ENCODE data around the gene FAF1. TPM values are rescaled to one million over a fixed set of nuclear protein-coding genes. Genes with fewer than 3 reads are reported as not detected.

FAF1 gene
- total RNA-seq, 2 experiments from 2014 or later = 42.3 to 114 TPM

DNA sequence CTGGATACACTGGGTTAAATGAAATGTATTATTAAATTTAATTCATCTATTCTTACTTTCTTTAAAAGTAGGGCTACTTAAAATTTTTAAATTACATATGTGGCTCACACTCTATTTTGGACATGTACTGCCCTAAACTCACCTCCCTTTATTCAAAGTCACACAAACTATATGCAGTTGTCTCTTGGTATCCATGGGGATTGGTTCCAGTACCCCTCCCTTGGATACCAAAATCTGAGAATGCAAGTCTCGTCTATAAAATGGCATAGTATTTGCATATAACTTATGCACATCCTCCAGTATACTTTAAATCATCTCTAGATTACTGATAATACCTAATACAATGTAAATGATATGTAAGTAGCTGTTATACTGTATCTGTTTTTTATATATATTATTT, 57.6 kb downstream of the FAF1 start:
- peaks cover 3% of the 10 kb centered on the region; the same call in 1 of the 2 replicates for H4K20me1 ChIP-seq (ENCODE audit: insufficient read depth, low read length)
- no TSS peak for BruUV-seq (replicated peaks)
- no peak overlapping the region for H2AFZ ChIP-seq (ENCODE audit: low read length)
- CTCF ChIA-PET (ENCODE audit: unreplicated experiment) = no interaction called here
- no peak overlapping the region for H3K27ac ChIP-seq (ENCODE audit: low read depth, low read length, poor library complexity, severe bottlenecking)
- DNase-seq (ENCODE audit: low spot score) = no peak
- intact Hi-C loops (cut with micrococcal nuclease; ENCODE audit: unreplicated experiment) = no loop called here
- POLR2A ChIA-PET = no interaction called here
- no peaks in the 10 kb centered on the region for H3K9me2 ChIP-seq (ENCODE audit: insufficient read depth, low read length)
- H3K79me2 ChIP-seq (ENCODE audit: insufficient read depth, low read depth, low read length) = peaks cover 51% of the 10 kb centered on the region; the same call in 1 of the 2 replicates
- H3K36me3 ChIP-seq (ENCODE audit: insufficient read depth, low read length) = no peaks in the 10 kb centered on the region
- H3K4me3 ChIP-seq (ENCODE audit: low read depth, low read length, poor library complexity, severe bottlenecking) = no peak overlapping the region
- TF ChIP-seq, protein P1, sequence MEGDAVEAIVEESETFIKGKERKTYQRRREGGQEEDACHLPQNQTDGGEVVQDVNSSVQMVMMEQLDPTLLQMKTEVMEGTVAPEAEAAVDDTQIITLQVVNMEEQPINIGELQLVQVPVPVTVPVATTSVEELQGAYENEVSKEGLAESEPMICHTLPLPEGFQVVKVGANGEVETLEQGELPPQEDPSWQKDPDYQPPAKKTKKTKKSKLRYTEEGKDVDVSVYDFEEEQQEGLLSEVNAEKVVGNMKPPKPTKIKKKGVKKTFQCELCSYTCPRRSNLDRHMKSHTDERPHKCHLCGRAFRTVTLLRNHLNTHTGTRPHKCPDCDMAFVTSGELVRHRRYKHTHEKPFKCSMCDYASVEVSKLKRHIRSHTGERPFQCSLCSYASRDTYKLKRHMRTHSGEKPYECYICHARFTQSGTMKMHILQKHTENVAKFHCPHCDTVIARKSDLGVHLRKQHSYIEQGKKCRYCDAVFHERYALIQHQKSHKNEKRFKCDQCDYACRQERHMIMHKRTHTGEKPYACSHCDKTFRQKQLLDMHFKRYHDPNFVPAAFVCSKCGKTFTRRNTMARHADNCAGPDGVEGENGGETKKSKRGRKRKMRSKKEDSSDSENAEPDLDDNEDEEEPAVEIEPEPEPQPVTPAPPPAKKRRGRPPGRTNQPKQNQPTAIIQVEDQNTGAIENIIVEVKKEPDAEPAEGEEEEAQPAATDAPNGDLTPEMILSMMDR (conservative IDR thresholded peaks at IDR 0.05; ENCODE audit: low read length) = no peak
- no peak for TF ChIP-seq EZH2phosphoT487 (IDR thresholded peaks at IDR 0.05; ENCODE audit: borderline replicate concordance, low read depth, low read length)
- no peaks in the 10 kb centered on the region for H3K4me1 ChIP-seq (ENCODE audit: insufficient read depth, low read length, poor library complexity, severe bottlenecking)
- H3K4me2 ChIP-seq (ENCODE audit: low read length) = no peak overlapping the region
- H3K9me3 ChIP-seq (ENCODE audit: low read length) = no peaks in the 10 kb centered on the region

DNA sequence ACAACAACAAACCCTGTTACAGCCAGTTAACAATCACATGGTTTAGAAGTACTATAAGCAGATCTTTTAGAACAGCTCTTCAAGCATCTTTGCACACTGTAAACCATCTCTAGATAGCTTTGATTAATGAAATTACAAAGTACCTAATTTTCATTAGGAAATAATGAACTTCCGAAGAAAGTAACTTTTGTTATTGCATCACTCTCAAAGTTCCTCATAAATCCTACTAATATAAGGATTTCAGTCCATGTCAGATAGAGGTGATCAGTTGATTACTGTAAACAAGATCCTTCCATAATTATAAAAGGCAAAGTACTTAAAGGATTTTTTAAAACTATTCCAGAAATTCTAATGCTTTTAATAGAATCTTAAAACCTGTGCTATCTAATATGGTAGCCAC, 58.2 kb downstream of the FAF1 start:
- no peak overlapping the region for H2AFZ ChIP-seq (ENCODE audit: low read length)
- no peaks in the 10 kb centered on the region for H3K9me2 ChIP-seq (ENCODE audit: insufficient read depth, low read length)
- H4K20me1 ChIP-seq (ENCODE audit: insufficient read depth, low read length) = peaks cover 3% of the 10 kb centered on the region; the same call in 1 of the 2 replicates
- H3K9me3 ChIP-seq (ENCODE audit: low read length) = no peaks in the 10 kb centered on the region
- H3K4me2 ChIP-seq (ENCODE audit: low read length) = no peak overlapping the region
- H3K79me2 ChIP-seq (ENCODE audit: insufficient read depth, low read depth, low read length) = peaks cover 56% of the 10 kb centered on the region; the same call in 1 of the 2 replicates
- ChIA-PET CTCF (ENCODE audit: unreplicated experiment) (no interaction called here), POLR2A (no interaction called here)
- no peak for DNase-seq (ENCODE audit: low spot score)
- TF ChIP-seq, protein P1 (conservative IDR thresholded peaks at IDR 0.05; ENCODE audit: low read length) = no peak
- no peak for TF ChIP-seq EZH2phosphoT487 (IDR thresholded peaks at IDR 0.05; ENCODE audit: borderline replicate concordance, low read depth, low read length)
- H3K4me3 ChIP-seq (ENCODE audit: low read depth, low read length, poor library complexity, severe bottlenecking) = no peak overlapping the region
- no peaks in the 10 kb centered on the region for H3K4me1 ChIP-seq (ENCODE audit: insufficient read depth, low read length, poor library complexity, severe bottlenecking)
- H3K36me3 ChIP-seq (ENCODE audit: insufficient read depth, low read length) = no peaks in the 10 kb centered on the region; the same call in 1 of the 2 replicates
- BruUV-seq (replicated peaks) = no TSS peak
- no peak overlapping the region for H3K27ac ChIP-seq (ENCODE audit: low read depth, low read length, poor library complexity, severe bottlenecking)
- intact Hi-C loops (cut with micrococcal nuclease; ENCODE audit: unreplicated experiment) = no loop called here

DNA sequence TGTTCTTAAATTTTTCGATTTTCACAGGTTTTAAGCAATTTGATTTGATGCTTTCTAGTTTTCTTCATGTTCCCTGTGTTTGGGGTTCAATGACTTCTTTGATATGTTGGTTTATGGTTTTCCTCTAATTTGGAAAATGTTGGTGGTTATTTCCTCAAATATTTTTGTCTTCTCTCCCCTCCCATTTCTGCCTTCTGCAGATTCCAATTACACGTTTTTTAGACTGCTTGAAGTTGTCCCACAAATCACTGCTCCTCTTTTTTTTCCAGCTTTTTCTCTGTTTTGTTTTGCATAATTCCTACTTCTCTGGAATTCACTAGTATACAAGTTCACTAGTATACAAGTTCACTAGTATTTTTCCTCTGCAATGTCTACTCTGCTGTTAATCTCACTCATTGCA, 61.3 kb downstream of the FAF1 start:
- TF ChIP-seq EZH2phosphoT487 (IDR thresholded peaks at IDR 0.05; ENCODE audit: borderline replicate concordance, low read depth, low read length) = no peak
- TF ChIP-seq, protein P1 (conservative IDR thresholded peaks at IDR 0.05; ENCODE audit: low read length) = no peak
- Histone ChIP-seq H3K9me3 (ENCODE audit: low read length) (no peaks in the 10 kb centered on the region; the same call in 1 of the 2 replicates), H4K20me1 (ENCODE audit: insufficient read depth, low read length) (peaks cover 3% of the 10 kb centered on the region; the same call in 1 of the 2 replicates), H3K4me3 (ENCODE audit: low read depth, low read length, poor library complexity, severe bottlenecking) (no peak overlapping the region), H3K4me2 (ENCODE audit: low read length) (no peak overlapping the region), H3K79me2 (ENCODE audit: insufficient read depth, low read depth, low read length) (peaks cover 79% of the 10 kb centered on the region), H3K27ac (ENCODE audit: low read depth, low read length, poor library complexity, severe bottlenecking) (no peak overlapping the region), H2AFZ (ENCODE audit: low read length) (no peak overlapping the region), H3K36me3 (ENCODE audit: insufficient read depth, low read length) (peaks cover 10% of the 10 kb centered on the region), H3K9me2 (ENCODE audit: insufficient read depth, low read length) (no peaks in the 10 kb centered on the region), H3K4me1 (ENCODE audit: insufficient read depth, low read length, poor library complexity, severe bottlenecking) (no peaks in the 10 kb centered on the region)
- no TSS peak for BruUV-seq (replicated peaks)
- no peak for DNase-seq (ENCODE audit: low spot score)
- ChIA-PET CTCF (ENCODE audit: unreplicated experiment) (no interaction called here), POLR2A (no interaction called here)
- intact Hi-C loops (cut with micrococcal nuclease; ENCODE audit: unreplicated experiment) = no loop called here

Measured in OCI-LY7 (cell line).